ENCODE measurements around the gene F2RL3.
"Not testable (repeated sequence)": the region's sequence is repeated elsewhere in the genome, so short reads cannot be mapped to it uniquely, and the experiment has no call there.

DNA sequence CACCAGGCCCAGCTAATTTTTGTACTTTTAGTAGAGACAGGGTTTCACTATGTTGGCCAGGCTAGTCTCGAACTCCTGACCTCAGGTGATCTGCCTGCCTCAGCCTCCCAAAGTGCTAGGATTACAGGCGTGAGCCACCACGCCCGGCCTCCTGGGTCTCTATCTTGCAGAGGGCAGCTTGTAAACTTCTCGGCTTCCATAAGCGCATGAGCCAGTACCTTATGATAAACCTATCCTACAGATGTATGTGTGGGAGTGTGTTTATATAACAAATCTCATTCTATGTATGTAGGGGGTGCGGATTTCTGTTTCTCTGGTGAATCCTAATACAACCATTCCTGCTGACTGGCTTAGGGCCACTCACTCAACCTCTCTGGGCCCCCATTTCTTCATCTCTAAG, 51.3 kb downstream of the F2RL3 start:
- not testable (repeated sequence) for TF ChIP-seq HDGF, LEF1 (IDR thresholded peaks at IDR 0.05; ENCODE audit: borderline replicate concordance)
- TF ChIP-seq, protein P1, sequence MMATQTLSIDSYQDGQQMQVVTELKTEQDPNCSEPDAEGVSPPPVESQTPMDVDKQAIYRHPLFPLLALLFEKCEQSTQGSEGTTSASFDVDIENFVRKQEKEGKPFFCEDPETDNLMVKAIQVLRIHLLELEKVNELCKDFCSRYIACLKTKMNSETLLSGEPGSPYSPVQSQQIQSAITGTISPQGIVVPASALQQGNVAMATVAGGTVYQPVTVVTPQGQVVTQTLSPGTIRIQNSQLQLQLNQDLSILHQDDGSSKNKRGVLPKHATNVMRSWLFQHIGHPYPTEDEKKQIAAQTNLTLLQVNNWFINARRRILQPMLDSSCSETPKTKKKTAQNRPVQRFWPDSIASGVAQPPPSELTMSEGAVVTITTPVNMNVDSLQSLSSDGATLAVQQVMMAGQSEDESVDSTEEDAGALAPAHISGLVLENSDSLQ (IDR thresholded peaks at IDR 0.05), result not testable (repeated sequence)
